OCI-LY7 (cell line): ENCODE results near the gene UNC5A. TPM values are rescaled to one million over a fixed set of nuclear protein-coding genes. Genes with fewer than 3 reads are reported as not detected.

ENCODE experiments used
- BruUV-seq: library from RNA; stranded (reverse); fragments of 400-500 nt; replicated peaks from 2 replicates; lab custom pipeline; 2021; lab: Mats Ljungman, UMichigan
- CTCF ChIA-PET: fragments of 300-600 bp; sonication (Branson Sonifier 250); formaldehyde crosslinking; loops from one replicate; lab custom pipeline; 2022; ENCODE audit warnings: antibody characterized with exemption; ENCODE audit not compliant: unreplicated experiment; lab: Charles Lee
- POLR2A ChIA-PET: fragments of 300-600 bp; sonication (Branson Sonifier 250); formaldehyde crosslinking; loops from one replicate; lab custom pipeline; 2022; ENCODE audit warnings: antibody characterized with exemption; lab: Charles Lee
- DNase-seq: peaks from one replicate; pipeline ENCODE4 v3.0.0-alpha.2; 2015; ENCODE audit warnings: low spot score
- H2AFZ ChIP-seq: fragments of 200-600 bp; sonication (generic), shearing (Covaris generic); 2 replicates; pipeline ENCODE4 v1.6.1; 2014; ENCODE audit warnings: mild to moderate bottlenecking, antibody characterized with exemption, low read length, moderate library complexity
- H3K27ac ChIP-seq: fragments of 200-600 bp; sonication (generic); 2 replicates; pipeline ENCODE4 v1.5.1; 2014; ENCODE audit warnings: mixed run types, low read depth, mild to moderate bottlenecking, moderate library complexity, low read length, inconsistent platforms; ENCODE audit not compliant: poor library complexity, severe bottlenecking
- H3K36me3 ChIP-seq: fragments of 200-600 bp; sonication (generic); 2 replicates; pipeline ENCODE4 v1.6.1; 2014; ENCODE audit warnings: mild to moderate bottlenecking, antibody characterized with exemption, low read length, moderate library complexity, mixed read lengths; ENCODE audit not compliant: insufficient read depth
- H3K4me1 ChIP-seq: fragments of 200-600 bp; sonication (generic); 2 replicates; pipeline ENCODE4 v1.5.1; 2014; ENCODE audit warnings: mild to moderate bottlenecking, low read length; ENCODE audit not compliant: insufficient read depth, poor library complexity, severe bottlenecking
- H3K4me2 ChIP-seq: fragments of 200-600 bp; sonication (generic); 2 replicates; pipeline ENCODE4 v1.6.1; 2014; ENCODE audit warnings: mild to moderate bottlenecking, low read length
- H3K4me3 ChIP-seq: fragments of 200-600 bp; sonication (generic); 2 replicates; pipeline ENCODE4 v1.5.1; 2014; ENCODE audit warnings: mild to moderate bottlenecking, low read depth, low read length; ENCODE audit not compliant: poor library complexity, severe bottlenecking
- H3K79me2 ChIP-seq: fragments of 200-600 bp; sonication (generic); 2 replicates; pipeline ENCODE4 v1.6.1; 2016; ENCODE audit warnings: low read depth, mild to moderate bottlenecking, low read length, moderate library complexity, mixed read lengths; ENCODE audit not compliant: insufficient read depth
- H3K9me2 ChIP-seq: fragments of 200-600 bp; sonication (generic); 2 replicates; pipeline ENCODE4 v1.6.1; 2016; ENCODE audit warnings: mild to moderate bottlenecking, low read length, mixed read lengths; ENCODE audit not compliant: insufficient read depth
- H3K9me3 ChIP-seq: fragments of 200-600 bp; sonication (generic); 2 replicates; pipeline ENCODE4 v1.6.1; 2014; ENCODE audit warnings: mild to moderate bottlenecking, mixed run types, low read length, mixed read lengths
- H4K20me1 ChIP-seq: fragments of 200-600 bp; sonication (generic); 2 replicates; pipeline ENCODE4 v1.6.1; 2014; ENCODE audit warnings: mild to moderate bottlenecking, antibody characterized with exemption, low read length, moderate library complexity, mixed read lengths; ENCODE audit not compliant: insufficient read depth
- CTCF ChIP-seq: fragments of 200-600 bp; sonication (generic); conservative IDR thresholded peaks from 2 replicates; pipeline ENCODE4 v1.5.1; 2014; ENCODE audit warnings: mild to moderate bottlenecking, antibody characterized with exemption, low read length, moderate library complexity, mixed read lengths
- EZH2phosphoT487 ChIP-seq: fragments of 200-600 bp; sonication (generic); IDR thresholded peaks from 2 replicates; pipeline ENCODE4 v1.6.1; 2018; ENCODE audit warnings: low read depth, borderline replicate concordance, mild to moderate bottlenecking, mixed run types, antibody characterized with exemption, low read length, moderate library complexity, mixed read lengths
- intact Hi-C: fragments of 100-400 bp; cut with micrococcal nuclease; formaldehyde crosslinking; loops from one replicate; pipeline ENCODE4 v1.10.0; 2022; ENCODE audit not compliant: unreplicated experiment
- total RNA-seq, 2 experiments: library from RNA; depleted of rRNA in 1 of 2; stranded (reverse); fragments of >200 nt in 1 of 2; shearing (Covaris generic) in 1 of 2; gene quantifications; 2 replicates each; pipeline ENCODE4 v1.2.3, GENCODE V29; 2014 to 2022

Gene UNC5A
- total RNA-seq, 2 experiments from 2014 or later = not detected

- TF ChIP-seq EZH2phosphoT487 (no peak), CTCF (no peak)
- POLR2A ChIA-PET = no interaction called here
Observed at GRCh38 chr5:176772271-176773210, 37.8 kb upstream of the UNC5A start.

GRCh38 chr5:176773408-176774035 lies 36.8 kb upstream of the UNC5A start:
- Histone ChIP-seq H2AFZ (no peak overlapping the region), H3K27ac (no peak overlapping the region), H3K36me3 (no peaks in the 10 kb centered on the region), H4K20me1 (no peaks in the 10 kb centered on the region), H3K79me2 (no peaks in the 10 kb centered on the region), H3K4me2 (no peak overlapping the region), H3K9me3 (no peaks in the 10 kb centered on the region), H3K4me1 (no peaks in the 10 kb centered on the region), H3K9me2 (no peaks in the 10 kb centered on the region), H3K4me3 (no peak overlapping the region)
- CTCF ChIA-PET = no interaction called here
- DNase-seq = no peak
- intact Hi-C loops = no loop called here
- BruUV-seq = no TSS peak
- POLR2A ChIA-PET = interaction anchor here (0.6 kb wide), 2 partner anchors 716 to 734 kb away, joined by 3 read pairs; no protein-coding TSS in a partner anchor
- TF ChIP-seq CTCF (no peak), EZH2phosphoT487 (no peak)

More at GRCh38 chr5:176772271-176773210, 37.8 kb upstream of the UNC5A start:
- Histone ChIP-seq H3K4me2 (no peak overlapping the region), H4K20me1 (no peaks in the 10 kb centered on the region), H3K79me2 (no peaks in the 10 kb centered on the region), H2AFZ (no peak overlapping the region), H3K9me3 (no peaks in the 10 kb centered on the region), H3K4me3 (no peak overlapping the region), H3K36me3 (no peaks in the 10 kb centered on the region), H3K27ac (no peak overlapping the region), H3K9me2 (no peaks in the 10 kb centered on the region), H3K4me1 (no peaks in the 10 kb centered on the region)
- DNase-seq = no peak
- intact Hi-C loops = no loop called here
- CTCF ChIA-PET = no interaction called here
- BruUV-seq = no TSS peak
